Gastroesophageal sphincter (tissue), 4 donors: ENCODE data around the gene CCL13. TPM values are rescaled to one million over a fixed set of nuclear protein-coding genes. Genes with fewer than 3 reads are reported as not detected.

Experiments used
- ATAC-seq: fragments of 150-250 bp; one replicate; pipeline ENCODE4 v1.9.1; 2016; ENCODE audit warnings: mild to moderate bottlenecking, moderate library complexity
- H3K27ac ChIP-seq, 4 donors: fragments of 200-600 bp; sonication (generic) in 3 of 4; 1 replicate in 3 of 4; 2 replicates in 1 of 4; pipeline ENCODE4 v1.5.1; 2016 to 2019
- H3K27me3 ChIP-seq: fragments of 200-600 bp; sonication (generic); one replicate; pipeline ENCODE4 v1.5.1; 2019
- H3K36me3 ChIP-seq, 2 donors: fragments of 200-600 bp; sonication (generic); one replicate each; pipeline ENCODE4 v1.5.1; 2019; ENCODE audit warnings: control low read depth in 1 of 2
- H3K4me1 ChIP-seq, 3 donors: fragments of 200-600 bp; sonication (generic); 1 replicate in 2 of 3; 2 replicates in 1 of 3; pipeline ENCODE4 v1.5.1; 2016 to 2019; ENCODE audit warnings: control low read depth in 2 of 3
- H3K4me3 ChIP-seq, 2 donors: fragments of 200-600 bp; sonication (generic); one replicate each; pipeline ENCODE4 v1.5.1; 2019; ENCODE audit warnings: mild to moderate bottlenecking in 1 of 2, moderate library complexity in 1 of 2
- H3K9me3 ChIP-seq, 3 donors: fragments of 200-600 bp; sonication (generic); one replicate each; pipeline ENCODE4 v1.5.1; 2017 to 2019; ENCODE audit warnings: control low read depth in 2 of 3
- EP300 ChIP-seq: sonication (generic); formaldehyde crosslinking; IDR thresholded peaks from one replicate; pipeline ENCODE4 v1.6.1; 2017; ENCODE audit warnings: antibody characterized with exemption, mild to moderate bottlenecking
- POLR2A ChIP-seq, 2 donors: fragments of 450-650 bp; IDR thresholded peaks; one replicate each; pipeline ENCODE4 v1.6.1; 2017; ENCODE audit warnings: antibody characterized with exemption in 2 of 2, mild to moderate bottlenecking in 2 of 2, moderate library complexity in 1 of 2
- POLR2AphosphoS5 ChIP-seq: sonication (generic); formaldehyde crosslinking; IDR thresholded peaks from one replicate; pipeline ENCODE4 v1.6.1; 2017; ENCODE audit warnings: antibody characterized with exemption
- WGBS, 2 donors: methylation state at CpG; one replicate each; pipeline ENCODE4 v1.1.5; 2018; ENCODE audit warnings: low coverage in 1 of 2; 5-methylcytosine and 5-hydroxymethylcytosine counted together
- total RNA-seq, 4 donors: library from RNA; depleted of rRNA; stranded (reverse); fragments of >200 nt; gene quantifications; one replicate each; pipeline ENCODE4 v1.1.0, GENCODE V29; 2016
- TF ChIP-seq, protein P1 (sequence below), 4 experiments: fragments of 200-600 bp in 2 of 4; fragments of 450-650 bp in 2 of 4; sonication (generic) in 1 of 4; IDR thresholded peaks; one replicate each; pipeline ENCODE4 v1.5.1; 2017 to 2019; ENCODE audit warnings: antibody characterized with exemption in 4 of 4, mild to moderate bottlenecking in 2 of 4, moderate library complexity in 2 of 4

CCL13 gene
- total RNA-seq, 4 donors from 2014 or later = 1.7 to 4.3 (median 2.3) TPM; not detected in 1

DNA sequence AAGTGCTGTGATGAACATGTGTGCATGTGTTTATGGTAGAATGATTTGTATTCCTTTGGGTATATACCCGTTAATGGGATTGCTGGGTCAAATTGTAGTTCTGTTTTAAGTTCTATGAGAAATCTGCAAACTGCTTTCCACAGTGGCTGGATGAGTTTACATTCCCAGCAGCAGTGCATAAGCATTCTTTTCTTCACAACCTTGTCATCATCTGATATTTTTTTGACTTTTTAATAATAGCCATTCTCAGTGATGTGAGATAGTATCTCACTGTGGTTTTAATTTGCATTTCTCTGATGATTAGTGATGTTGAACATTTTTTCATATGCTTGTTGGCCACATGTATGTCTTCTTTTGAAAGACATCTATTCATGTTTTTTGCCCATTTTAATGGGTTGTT, 18.6 kb upstream of the CCL13 start:
- no peaks in the 10 kb centered on the region for H3K4me1 ChIP-seq
- TF ChIP-seq POLR2AphosphoS5 = no peak
- TF ChIP-seq, protein P1, sequence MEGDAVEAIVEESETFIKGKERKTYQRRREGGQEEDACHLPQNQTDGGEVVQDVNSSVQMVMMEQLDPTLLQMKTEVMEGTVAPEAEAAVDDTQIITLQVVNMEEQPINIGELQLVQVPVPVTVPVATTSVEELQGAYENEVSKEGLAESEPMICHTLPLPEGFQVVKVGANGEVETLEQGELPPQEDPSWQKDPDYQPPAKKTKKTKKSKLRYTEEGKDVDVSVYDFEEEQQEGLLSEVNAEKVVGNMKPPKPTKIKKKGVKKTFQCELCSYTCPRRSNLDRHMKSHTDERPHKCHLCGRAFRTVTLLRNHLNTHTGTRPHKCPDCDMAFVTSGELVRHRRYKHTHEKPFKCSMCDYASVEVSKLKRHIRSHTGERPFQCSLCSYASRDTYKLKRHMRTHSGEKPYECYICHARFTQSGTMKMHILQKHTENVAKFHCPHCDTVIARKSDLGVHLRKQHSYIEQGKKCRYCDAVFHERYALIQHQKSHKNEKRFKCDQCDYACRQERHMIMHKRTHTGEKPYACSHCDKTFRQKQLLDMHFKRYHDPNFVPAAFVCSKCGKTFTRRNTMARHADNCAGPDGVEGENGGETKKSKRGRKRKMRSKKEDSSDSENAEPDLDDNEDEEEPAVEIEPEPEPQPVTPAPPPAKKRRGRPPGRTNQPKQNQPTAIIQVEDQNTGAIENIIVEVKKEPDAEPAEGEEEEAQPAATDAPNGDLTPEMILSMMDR (IDR thresholded peaks at IDR 0.05) = no peak
- no peak for TF ChIP-seq POLR2A (IDR thresholded peaks at IDR 0.05)
- H3K9me3 ChIP-seq = no peaks in the 10 kb centered on the region
- no peak overlapping the region for H3K4me3 ChIP-seq
- no peak for ATAC-seq
- no peak overlapping the region for H3K27ac ChIP-seq
- no peaks in the 10 kb centered on the region for H3K27me3 ChIP-seq
- 56 to 65% methylated on average over 1 of the region's 1 CpG for WGBS, 2 donors
- H3K36me3 ChIP-seq = no peaks in the 10 kb centered on the region

DNA sequence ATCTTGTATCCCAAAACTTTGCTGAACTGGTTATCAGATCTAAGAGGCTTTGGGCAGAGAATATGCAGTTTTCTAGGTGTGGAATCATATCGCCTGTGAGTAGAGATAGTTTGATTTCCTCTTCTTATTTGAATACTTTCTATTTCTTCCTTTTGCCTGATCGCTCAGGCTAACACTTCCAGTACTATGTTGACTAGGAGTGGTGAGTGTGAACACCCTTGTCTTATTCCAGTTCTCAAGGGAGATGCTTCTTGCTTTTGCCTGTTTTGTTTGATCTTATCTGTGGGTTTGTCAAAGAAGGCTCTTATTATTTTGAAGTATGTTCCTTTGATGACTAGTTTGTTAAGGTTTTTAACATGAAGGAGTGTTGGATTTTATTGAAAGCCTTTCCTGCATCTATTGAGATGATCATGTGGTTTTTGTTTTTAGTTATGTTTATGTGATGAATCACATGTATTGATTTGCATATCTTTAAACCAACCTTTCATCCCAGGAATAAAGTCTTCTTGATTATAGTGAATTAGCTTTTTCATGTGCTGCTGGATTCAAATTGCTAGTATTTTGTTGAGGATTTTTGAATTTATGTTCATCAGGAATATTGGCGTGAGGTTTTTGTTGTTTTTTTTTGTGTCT, 17.0 kb upstream of the CCL13 start:
- TF ChIP-seq EP300 = no peak
- no peak for TF ChIP-seq POLR2AphosphoS5
- TF ChIP-seq POLR2A (IDR thresholded peaks at IDR 0.05) = no peak
- TF ChIP-seq, protein P1 (IDR thresholded peaks at IDR 0.05) = no peak
- no peak for ATAC-seq
- H3K27me3 ChIP-seq = no peaks in the 10 kb centered on the region
- 83 to 92% methylated on average over 2 to 3 of the region's 3 CpGs for WGBS, 2 donors
- no peak overlapping the region for H3K4me3 ChIP-seq
- no peaks in the 10 kb centered on the region for H3K4me1 ChIP-seq
- no peaks in the 10 kb centered on the region for H3K36me3 ChIP-seq
- H3K27ac ChIP-seq = no peak overlapping the region
- H3K9me3 ChIP-seq = no peaks in the 10 kb centered on the region

DNA sequence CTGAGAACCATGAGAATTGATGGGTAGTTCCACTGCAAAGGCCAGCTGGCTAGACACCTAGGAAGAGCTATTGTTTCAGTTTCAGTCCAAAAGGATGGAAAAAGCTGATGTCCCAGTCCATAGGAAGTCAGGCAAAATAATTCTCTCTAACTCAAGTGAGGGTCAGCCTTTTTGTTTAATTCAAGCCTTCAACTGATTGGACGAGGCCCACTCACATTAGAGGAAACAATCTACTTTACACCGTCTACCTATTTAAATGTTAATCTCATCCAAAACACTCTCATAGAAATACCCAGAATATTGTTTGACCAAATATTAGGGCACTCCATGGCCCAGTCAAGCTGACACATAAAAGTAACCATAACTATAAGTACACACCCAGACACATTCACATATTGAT, 14.4 kb upstream of the CCL13 start:
- ATAC-seq = no peak
- no peaks in the 10 kb centered on the region for H3K9me3 ChIP-seq
- H3K27ac ChIP-seq = no peak overlapping the region
- H3K36me3 ChIP-seq = no peaks in the 10 kb centered on the region
- no peak overlapping the region for H3K4me3 ChIP-seq
- H3K4me1 ChIP-seq = no peaks in the 10 kb centered on the region
- no peak for TF ChIP-seq POLR2A (IDR thresholded peaks at IDR 0.05)
- TF ChIP-seq, protein P1 (IDR thresholded peaks at IDR 0.05) = no peak
- no peak for TF ChIP-seq POLR2AphosphoS5
- no peak for TF ChIP-seq EP300
- WGBS, 2 donors = 83 to 100% methylated on average over 2 of the region's 2 CpGs
- no peaks in the 10 kb centered on the region for H3K27me3 ChIP-seq

DNA sequence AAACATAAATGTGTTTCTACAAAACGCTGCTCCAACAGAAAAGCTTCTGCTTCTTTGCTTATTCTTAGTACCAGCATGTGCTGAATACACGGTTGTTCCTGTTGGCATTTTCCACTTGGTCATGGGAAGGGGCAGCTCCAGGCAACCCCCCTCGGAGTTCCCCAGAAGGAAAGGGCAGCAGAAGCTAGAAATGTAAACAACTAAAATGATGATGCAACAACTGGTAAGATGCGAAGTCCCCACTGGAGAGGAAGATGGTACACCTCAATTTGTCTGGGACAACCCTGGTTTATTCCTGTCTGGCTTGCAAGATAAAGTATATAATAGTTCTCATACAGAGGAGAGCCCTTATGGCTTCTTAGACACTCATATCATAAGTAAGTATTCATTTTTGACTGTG, 9.2 kb upstream of the CCL13 start:
- Histone ChIP-seq H3K4me3 (no peak overlapping the region), H3K27ac (no peak overlapping the region), H3K36me3 (no peaks in the 10 kb centered on the region), H3K4me1 (no peaks in the 10 kb centered on the region), H3K27me3 (no peaks in the 10 kb centered on the region), H3K9me3 (no peaks in the 10 kb centered on the region)
- no peak for TF ChIP-seq EP300
- no peak for TF ChIP-seq POLR2A (IDR thresholded peaks at IDR 0.05)
- no peak for TF ChIP-seq POLR2AphosphoS5
- TF ChIP-seq, protein P1 (IDR thresholded peaks at IDR 0.05) = no peak
- ATAC-seq = no peak
- 48 to 83% methylated on average over 2 to 3 of the region's 4 CpGs for WGBS, 2 donors

DNA sequence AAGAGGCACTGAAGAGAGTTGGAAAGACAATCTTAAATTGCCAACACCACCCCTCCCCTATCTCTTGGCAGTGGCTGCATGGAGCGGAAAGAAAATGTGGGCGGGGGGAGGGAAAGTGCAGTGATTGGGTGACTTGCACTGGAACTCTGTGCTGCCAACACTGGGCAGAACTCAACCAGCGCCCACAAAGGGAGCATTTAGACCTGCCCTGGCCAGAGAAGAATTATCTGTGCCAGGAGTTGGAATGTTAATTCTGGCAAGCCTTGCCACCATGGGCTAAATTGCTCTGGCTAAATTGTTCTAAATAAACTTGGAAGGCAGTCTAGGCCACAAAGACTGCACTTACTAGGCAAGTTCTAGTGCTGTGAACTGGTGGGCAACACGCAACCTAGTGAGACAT, 6.5 kb upstream of the CCL13 start:
- no peak overlapping the region for H3K27ac ChIP-seq
- no peak for ATAC-seq
- H3K4me3 ChIP-seq = no peak overlapping the region
- peaks cover 0 to 17% (median 0%) of the 10 kb centered on the region in 3 donors for H3K9me3 ChIP-seq
- 50 to 60% methylated on average over 1 of the region's 4 CpGs for WGBS, 2 donors
- H3K27me3 ChIP-seq = no peaks in the 10 kb centered on the region
- TF ChIP-seq POLR2A (IDR thresholded peaks at IDR 0.05) (no peak), POLR2AphosphoS5 (no peak), EP300 (no peak)
- TF ChIP-seq, protein P1 (IDR thresholded peaks at IDR 0.05) = no peak
- no peaks in the 10 kb centered on the region for H3K36me3 ChIP-seq
- H3K4me1 ChIP-seq = no peaks in the 10 kb centered on the region
